ENCODE measurements around the gene GABBR2. TPM values are rescaled to one million over a fixed set of nuclear protein-coding genes. Genes with fewer than 3 reads are reported as not detected.

Gene GABBR2
- polyA plus RNA-seq, 4 donors = 0.09 to 1.4 (median 0.71) TPM; not detected in 1

DNA sequence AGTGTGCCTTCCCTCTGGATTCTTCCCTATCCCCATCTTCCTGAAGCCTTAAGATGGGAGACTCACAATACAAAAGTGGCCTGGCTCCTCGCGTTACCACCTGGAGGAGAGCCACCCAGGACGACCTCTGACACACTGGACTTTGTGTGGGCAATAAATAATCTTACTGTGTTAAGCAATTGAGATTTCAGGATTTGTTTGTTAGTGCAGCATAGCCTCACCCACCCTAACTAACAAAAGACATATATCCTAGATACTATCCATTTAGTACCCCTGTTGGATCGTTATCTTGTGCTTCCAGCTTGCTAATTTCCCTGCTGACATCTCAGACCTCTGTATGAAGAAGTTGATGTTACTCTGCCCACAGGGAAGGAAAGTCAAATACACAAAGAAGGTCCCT, 7.9 kb downstream of the GABBR2 start:
- Histone ChIP-seq H3K4me3 (ENCODE audit: low read depth in 1 of 3, low read length in 3 of 3) (no peak overlapping the region), H3K27me3 (ENCODE audit: control insufficient read depth in 3 of 3, insufficient read depth in 3 of 3, low read length in 3 of 3) (peaks cover 0 to 2% (median 0%) of the 10 kb centered on the region in 3 donors), H3K27ac (ENCODE audit: low read depth in 1 of 3, low read length in 2 of 3) (no peak overlapping the region), H3K36me3 (ENCODE audit: control insufficient read depth in 3 of 3, insufficient read depth in 2 of 3, low read depth in 1 of 3, low read length in 3 of 3) (no peaks in the 10 kb centered on the region), H3K9me3 (ENCODE audit: control insufficient read depth in 2 of 2, insufficient read depth in 1 of 2, low read depth in 1 of 2, low read length in 1 of 2) (peaks cover 0 to 11% of the 10 kb centered on the region in 2 donors), H3K4me1 (ENCODE audit: control insufficient read depth in 3 of 3, insufficient read depth in 2 of 3, low read depth in 1 of 3, low read length in 2 of 3) (peaks cover 0 to 5% (median 0%) of the 10 kb centered on the region in 3 donors)
- FAIRE-seq = no peak
- WGBS, 3 donors = 37 to 53% (median 45%) methylated on average over 4 of the region's 4 CpGs
- DNase-seq = no peak

DNA sequence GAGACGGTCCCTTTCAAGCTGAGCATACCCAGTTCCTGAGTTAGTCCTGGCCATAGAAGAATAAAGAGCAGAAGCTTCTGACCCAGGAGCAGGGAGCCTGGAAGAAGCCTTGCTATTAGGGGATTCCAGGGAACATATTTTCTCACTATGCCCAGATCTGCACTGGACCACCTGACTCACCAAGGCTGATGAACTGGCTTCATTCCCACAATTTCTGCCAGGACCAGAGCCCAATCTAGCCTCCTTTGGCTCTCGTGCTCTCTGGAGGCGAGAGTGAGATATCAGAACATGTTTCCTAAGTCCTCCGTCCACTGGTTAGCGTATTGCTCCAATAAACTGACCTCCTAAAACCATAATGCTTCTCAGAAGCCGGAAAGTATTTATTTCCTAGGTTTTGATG, 9.9 kb downstream of the GABBR2 start:
- WGBS, 3 donors = 79 to 83% (median 82%) methylated on average over 6 of the region's 6 CpGs
- H3K36me3 ChIP-seq (ENCODE audit: control insufficient read depth in 3 of 3, insufficient read depth in 2 of 3, low read depth in 1 of 3, low read length in 3 of 3) = no peaks in the 10 kb centered on the region
- H3K4me3 ChIP-seq (ENCODE audit: low read depth in 1 of 3, low read length in 3 of 3) = no peak overlapping the region
- no peak for DNase-seq
- no peaks in the 10 kb centered on the region for H3K27me3 ChIP-seq (ENCODE audit: control insufficient read depth in 3 of 3, insufficient read depth in 3 of 3, low read length in 3 of 3)
- FAIRE-seq = no peak
- H3K9me3 ChIP-seq (ENCODE audit: control insufficient read depth in 2 of 2, insufficient read depth in 1 of 2, low read depth in 1 of 2, low read length in 1 of 2) = peaks cover 0 to 11% of the 10 kb centered on the region in 2 donors
- peaks cover 0 to 5% (median 0%) of the 10 kb centered on the region in 3 donors for H3K4me1 ChIP-seq (ENCODE audit: control insufficient read depth in 3 of 3, insufficient read depth in 2 of 3, low read depth in 1 of 3, low read length in 2 of 3)
- no peak overlapping the region for H3K27ac ChIP-seq (ENCODE audit: low read depth in 1 of 3, low read length in 2 of 3)

DNA sequence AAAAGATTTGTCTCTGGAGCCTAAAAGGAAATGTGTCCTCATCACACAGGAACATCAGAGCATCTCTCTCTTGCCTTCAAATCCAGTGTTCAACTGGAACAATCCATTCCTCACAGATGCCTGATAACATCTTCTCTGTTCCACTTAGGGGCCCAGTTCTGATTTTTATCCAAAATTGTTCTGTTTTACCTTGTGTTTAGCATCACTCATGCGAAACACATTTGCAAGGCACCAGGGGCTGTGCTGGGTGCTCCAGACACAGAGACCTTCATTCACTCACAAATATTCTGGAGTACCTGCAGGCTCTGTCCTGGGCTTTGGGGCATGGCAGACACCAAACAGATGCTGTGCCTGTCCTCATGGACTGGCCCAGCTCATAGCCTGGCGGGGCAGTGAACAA, 13.8 kb downstream of the GABBR2 start:
- Histone ChIP-seq H3K4me3 (ENCODE audit: low read depth in 1 of 3, low read length in 3 of 3) (no peak overlapping the region), H3K9me3 (ENCODE audit: control insufficient read depth in 2 of 2, insufficient read depth in 1 of 2, low read depth in 1 of 2, low read length in 1 of 2) (no peaks in the 10 kb centered on the region), H3K27ac (ENCODE audit: low read depth in 1 of 3, low read length in 2 of 3) (no peak overlapping the region), H3K4me1 (ENCODE audit: control insufficient read depth in 3 of 3, insufficient read depth in 2 of 3, low read depth in 1 of 3, low read length in 2 of 3) (no peaks in the 10 kb centered on the region), H3K27me3 (ENCODE audit: control insufficient read depth in 3 of 3, insufficient read depth in 3 of 3, low read length in 3 of 3) (peaks cover 0 to 2% (median 0%) of the 10 kb centered on the region in 3 donors), H3K36me3 (ENCODE audit: control insufficient read depth in 3 of 3, insufficient read depth in 2 of 3, low read depth in 1 of 3, low read length in 3 of 3) (no peaks in the 10 kb centered on the region)
- no peak for DNase-seq
- 82 to 95% (median 90%) methylated on average over 2 of the region's 2 CpGs for WGBS, 3 donors
- no peak for FAIRE-seq

DNA sequence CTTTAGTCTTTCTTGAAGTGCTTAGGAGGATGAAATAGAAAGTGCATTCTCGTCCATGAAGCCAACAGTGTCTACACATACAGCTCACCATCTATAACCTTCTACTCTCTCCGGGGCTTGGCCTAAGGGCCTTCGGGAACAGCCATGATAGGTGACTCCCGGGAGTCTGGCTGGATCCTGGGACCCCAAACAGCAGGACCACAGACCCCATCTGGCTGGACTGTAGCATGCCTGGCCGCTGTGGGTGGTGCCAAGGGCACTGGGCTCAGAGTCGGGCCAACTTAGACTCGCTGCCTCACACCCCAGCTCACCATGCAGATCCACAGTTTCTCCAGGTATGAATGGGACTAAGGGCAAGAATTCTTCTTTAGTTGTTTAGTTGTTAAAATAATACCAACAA, 16.3 kb downstream of the GABBR2 start:
- peaks cover 0 to 2% (median 0%) of the 10 kb centered on the region in 3 donors for H3K27me3 ChIP-seq (ENCODE audit: control insufficient read depth in 3 of 3, insufficient read depth in 3 of 3, low read length in 3 of 3)
- no peak for FAIRE-seq
- WGBS, 3 donors = 82 to 90% (median 89%) methylated on average over 7 of the region's 7 CpGs
- H3K4me3 ChIP-seq (ENCODE audit: low read depth in 1 of 3, low read length in 3 of 3) = no peak overlapping the region
- no peaks in the 10 kb centered on the region for H3K9me3 ChIP-seq (ENCODE audit: control insufficient read depth in 2 of 2, insufficient read depth in 1 of 2, low read depth in 1 of 2, low read length in 1 of 2)
- no peaks in the 10 kb centered on the region for H3K36me3 ChIP-seq (ENCODE audit: control insufficient read depth in 3 of 3, insufficient read depth in 2 of 3, low read depth in 1 of 3, low read length in 3 of 3)
- H3K27ac ChIP-seq (ENCODE audit: low read depth in 1 of 3, low read length in 2 of 3) = no peak overlapping the region
- H3K4me1 ChIP-seq (ENCODE audit: control insufficient read depth in 3 of 3, insufficient read depth in 2 of 3, low read depth in 1 of 3, low read length in 2 of 3) = no peaks in the 10 kb centered on the region
- DNase-seq = no peak

DNA sequence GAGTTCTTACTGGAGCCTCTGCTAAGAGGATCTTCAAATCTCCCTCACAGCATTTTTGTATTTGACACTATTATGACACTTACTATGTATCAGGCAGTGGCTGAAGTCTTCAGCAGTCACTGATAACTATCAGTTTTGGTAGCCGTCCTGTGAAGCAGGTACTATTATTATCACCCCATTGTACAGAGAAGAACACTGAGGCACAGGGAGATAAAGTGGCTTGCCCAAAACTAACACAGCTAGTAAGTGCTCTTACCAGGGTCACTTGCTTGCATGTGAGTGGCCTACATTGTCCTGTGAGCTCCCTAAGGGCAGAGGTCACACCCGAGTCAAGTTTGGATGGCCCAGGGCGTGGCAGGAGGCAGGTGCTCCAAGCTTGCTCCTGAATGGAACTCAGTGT, 16.8 kb downstream of the GABBR2 start:
- H3K27me3 ChIP-seq (ENCODE audit: control insufficient read depth in 3 of 3, insufficient read depth in 3 of 3, low read length in 3 of 3) = peaks cover 0 to 2% (median 0%) of the 10 kb centered on the region in 3 donors
- DNase-seq (no peak), FAIRE-seq (no peak)
- H3K4me1 ChIP-seq (ENCODE audit: control insufficient read depth in 3 of 3, insufficient read depth in 2 of 3, low read depth in 1 of 3, low read length in 2 of 3) = no peaks in the 10 kb centered on the region
- no peaks in the 10 kb centered on the region for H3K9me3 ChIP-seq (ENCODE audit: control insufficient read depth in 2 of 2, insufficient read depth in 1 of 2, low read depth in 1 of 2, low read length in 1 of 2)
- no peak overlapping the region for H3K27ac ChIP-seq (ENCODE audit: low read depth in 1 of 3, low read length in 2 of 3)
- no peak overlapping the region for H3K4me3 ChIP-seq (ENCODE audit: low read depth in 1 of 3, low read length in 3 of 3)
- WGBS, 3 donors = 67 to 87% (median 77%) methylated on average over 3 of the region's 3 CpGs
- no peaks in the 10 kb centered on the region for H3K36me3 ChIP-seq (ENCODE audit: control insufficient read depth in 3 of 3, insufficient read depth in 2 of 3, low read depth in 1 of 3, low read length in 3 of 3)

DNA sequence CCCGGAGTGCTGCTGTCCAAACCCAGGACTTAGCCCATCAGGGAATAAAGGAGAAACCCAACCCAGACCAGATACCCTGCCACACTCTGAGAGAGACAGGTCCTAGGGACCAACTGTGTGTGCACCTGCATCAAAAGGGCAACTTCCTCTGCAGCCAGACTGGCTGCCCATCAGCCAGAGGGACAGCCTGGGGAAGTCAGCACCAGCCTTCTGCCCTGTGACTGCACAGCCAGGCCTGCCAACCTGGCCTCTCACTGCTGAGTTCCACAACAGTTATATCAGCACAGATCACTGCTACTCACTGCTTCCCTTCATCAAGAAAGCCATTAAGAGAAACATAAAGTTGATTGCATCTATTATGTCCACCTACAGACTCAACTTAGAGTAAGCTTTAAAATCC, 18.0 kb downstream of the GABBR2 start:
- 55 to 77% (median 69%) methylated on average over 1 of the region's 1 CpG for WGBS, 3 donors
- no peak for DNase-seq
- Histone ChIP-seq H3K27me3 (ENCODE audit: control insufficient read depth in 3 of 3, insufficient read depth in 3 of 3, low read length in 3 of 3) (peaks cover 0 to 2% (median 0%) of the 10 kb centered on the region in 3 donors), H3K4me3 (ENCODE audit: low read depth in 1 of 3, low read length in 3 of 3) (no peak overlapping the region), H3K9me3 (ENCODE audit: control insufficient read depth in 2 of 2, insufficient read depth in 1 of 2, low read depth in 1 of 2, low read length in 1 of 2) (no peaks in the 10 kb centered on the region), H3K27ac (ENCODE audit: low read depth in 1 of 3, low read length in 2 of 3) (no peak overlapping the region), H3K4me1 (ENCODE audit: control insufficient read depth in 3 of 3, insufficient read depth in 2 of 3, low read depth in 1 of 3, low read length in 2 of 3) (no peaks in the 10 kb centered on the region), H3K36me3 (ENCODE audit: control insufficient read depth in 3 of 3, insufficient read depth in 2 of 3, low read depth in 1 of 3, low read length in 3 of 3) (no peaks in the 10 kb centered on the region)
- no peak for FAIRE-seq

DNA sequence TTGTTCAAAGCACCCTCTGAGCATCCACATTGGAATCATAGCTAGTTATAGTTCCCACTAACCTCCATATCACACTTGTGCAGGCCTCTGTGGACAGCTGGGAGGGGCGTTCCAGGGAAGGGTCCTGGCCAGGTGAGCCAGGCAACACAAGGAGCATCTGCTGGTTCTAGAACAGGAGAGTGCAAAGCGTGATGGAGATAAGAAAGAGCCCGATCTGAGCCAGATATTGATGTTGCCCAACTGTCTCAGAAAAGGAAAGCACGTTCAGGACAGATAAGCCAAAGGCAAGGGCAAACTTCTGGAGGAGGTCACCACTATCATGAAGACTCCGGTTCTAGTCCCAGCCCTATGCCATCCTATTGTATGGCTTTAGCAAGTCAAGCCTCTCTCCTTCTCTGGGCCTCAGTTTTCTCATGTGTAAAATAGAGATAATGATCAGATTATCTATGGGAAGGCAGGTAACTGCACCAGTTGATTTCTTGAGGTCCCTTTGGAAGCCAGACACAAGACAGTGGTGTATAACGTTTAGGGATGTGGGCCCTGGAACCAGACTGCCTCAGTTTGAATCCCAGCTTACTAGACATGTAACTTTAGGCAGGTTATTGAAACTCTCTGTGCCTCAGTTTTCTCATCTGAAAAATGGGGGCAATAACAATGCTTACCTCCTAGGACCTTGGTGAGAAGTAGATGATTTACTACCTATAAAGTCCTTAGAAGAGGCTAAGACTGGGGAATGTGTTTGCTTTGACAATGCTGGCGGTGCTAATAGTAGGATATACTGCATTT, 19.8 kb downstream of the GABBR2 start:
- no peaks in the 10 kb centered on the region for H3K36me3 ChIP-seq (ENCODE audit: control insufficient read depth in 3 of 3, insufficient read depth in 2 of 3, low read depth in 1 of 3, low read length in 3 of 3)
- no peaks in the 10 kb centered on the region for H3K9me3 ChIP-seq (ENCODE audit: control insufficient read depth in 2 of 2, insufficient read depth in 1 of 2, low read depth in 1 of 2, low read length in 1 of 2)
- FAIRE-seq (no peak), DNase-seq (no peak)
- no peak overlapping the region for H3K4me3 ChIP-seq (ENCODE audit: low read depth in 1 of 3, low read length in 3 of 3)
- H3K4me1 ChIP-seq (ENCODE audit: control insufficient read depth in 3 of 3, insufficient read depth in 2 of 3, low read depth in 1 of 3, low read length in 2 of 3) = no peaks in the 10 kb centered on the region
- peaks cover 0 to 2% (median 0%) of the 10 kb centered on the region in 3 donors for H3K27me3 ChIP-seq (ENCODE audit: control insufficient read depth in 3 of 3, insufficient read depth in 3 of 3, low read length in 3 of 3)
- H3K27ac ChIP-seq (ENCODE audit: low read depth in 1 of 3, low read length in 2 of 3) = no peak overlapping the region
- WGBS, 3 donors = 60 to 75% (median 63%) methylated on average over 7 of the region's 7 CpGs

DNA sequence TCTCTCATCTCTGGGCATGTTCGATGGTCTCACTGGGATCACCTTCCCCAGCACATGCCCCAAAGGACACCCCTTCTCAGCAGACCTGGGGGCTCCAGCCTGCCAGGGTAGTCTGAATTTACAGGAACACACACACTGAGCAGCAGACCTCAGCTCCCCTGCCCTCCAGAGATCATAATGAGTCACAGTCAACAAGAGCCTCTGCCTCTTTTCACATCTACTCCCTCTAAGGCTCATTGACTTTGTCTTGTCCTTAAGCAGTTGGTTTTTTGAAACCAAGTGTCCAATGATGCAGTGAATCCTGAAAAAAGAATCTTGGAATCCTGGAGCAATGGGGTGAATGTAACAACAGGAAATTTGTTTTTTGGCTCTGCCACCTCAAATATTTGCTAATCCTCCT, 20.8 kb downstream of the GABBR2 start:
- Histone ChIP-seq H3K27me3 (ENCODE audit: control insufficient read depth in 3 of 3, insufficient read depth in 3 of 3, low read length in 3 of 3) (peaks cover 0 to 2% (median 0%) of the 10 kb centered on the region in 3 donors), H3K36me3 (ENCODE audit: control insufficient read depth in 3 of 3, insufficient read depth in 2 of 3, low read depth in 1 of 3, low read length in 3 of 3) (no peaks in the 10 kb centered on the region), H3K4me1 (ENCODE audit: control insufficient read depth in 3 of 3, insufficient read depth in 2 of 3, low read depth in 1 of 3, low read length in 2 of 3) (no peaks in the 10 kb centered on the region), H3K4me3 (ENCODE audit: low read depth in 1 of 3, low read length in 3 of 3) (no peak overlapping the region), H3K9me3 (ENCODE audit: control insufficient read depth in 2 of 2, insufficient read depth in 1 of 2, low read depth in 1 of 2, low read length in 1 of 2) (no peaks in the 10 kb centered on the region), H3K27ac (ENCODE audit: low read depth in 1 of 3, low read length in 2 of 3) (no peak overlapping the region)
- no peak for FAIRE-seq
- WGBS, 3 donors = 86 to 94% (median 93%) methylated on average over 1 of the region's 1 CpG
- no peak for DNase-seq
